NCI-H2081 treated with DMSO at 0.1 percent for 48 hours (cell line): Measurements from ENCODE around the gene AFAP1L2.

ENCODE experiments used
- DNase-seq: peaks from one replicate; lab custom pipeline; 2025; lab: John Stamatoyannopoulos, UW

Gene AFAP1L2

GRCh38 chr10:114266521-114266920 lies 137.8 kb downstream of the AFAP1L2 start:
- DNase-seq = peak; percentile 58

- DNase-seq = no peak
Observed at GRCh38 chr10:114265392-114266053, 138.8 kb downstream of the AFAP1L2 start.

DNA sequence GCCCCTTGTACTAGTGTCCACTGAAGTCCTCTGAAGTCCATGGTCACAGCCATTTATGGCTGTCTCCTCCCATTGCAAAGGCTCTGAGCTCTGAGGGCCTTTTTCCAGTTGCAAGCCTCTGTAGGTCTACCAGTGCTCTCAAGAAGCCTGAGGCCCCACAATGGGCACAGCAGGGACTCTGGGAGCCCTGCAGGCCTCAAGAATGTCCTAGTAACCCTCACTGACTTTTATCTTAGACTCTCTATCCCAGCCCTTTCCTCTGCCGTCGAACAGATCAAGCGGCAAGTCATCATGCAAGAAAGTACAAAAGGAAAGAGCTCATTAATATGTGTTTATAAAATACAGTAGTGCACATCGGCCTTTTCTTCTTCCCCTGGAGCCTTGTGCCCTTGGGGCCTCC lies 141.8 kb downstream of the AFAP1L2 start:
- DNase-seq = no peak

DNA sequence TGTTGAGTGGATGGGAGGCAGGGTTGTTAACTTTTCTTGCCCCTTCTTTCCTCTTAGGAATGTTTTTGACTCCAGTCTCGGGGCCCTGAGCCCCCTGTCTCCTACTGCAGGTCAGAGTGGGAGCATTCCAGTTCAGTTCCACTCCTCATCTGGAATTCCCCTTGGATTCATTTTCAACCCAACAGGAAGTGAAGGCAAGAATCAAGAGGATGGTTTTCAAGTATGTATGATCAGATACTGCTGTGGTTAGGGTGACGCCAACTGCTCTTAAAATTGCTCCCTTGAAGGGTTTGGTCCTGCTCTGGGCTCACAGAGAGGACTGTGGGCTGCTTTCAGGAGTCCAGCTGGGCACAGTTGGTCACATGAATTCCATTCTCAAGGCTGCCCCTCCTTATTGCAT lies 143.2 kb downstream of the AFAP1L2 start:
- no peak for DNase-seq

GRCh38 chr10:114260366-114260765 lies 143.9 kb downstream of the AFAP1L2 start:
- no peak for DNase-seq

DNA sequence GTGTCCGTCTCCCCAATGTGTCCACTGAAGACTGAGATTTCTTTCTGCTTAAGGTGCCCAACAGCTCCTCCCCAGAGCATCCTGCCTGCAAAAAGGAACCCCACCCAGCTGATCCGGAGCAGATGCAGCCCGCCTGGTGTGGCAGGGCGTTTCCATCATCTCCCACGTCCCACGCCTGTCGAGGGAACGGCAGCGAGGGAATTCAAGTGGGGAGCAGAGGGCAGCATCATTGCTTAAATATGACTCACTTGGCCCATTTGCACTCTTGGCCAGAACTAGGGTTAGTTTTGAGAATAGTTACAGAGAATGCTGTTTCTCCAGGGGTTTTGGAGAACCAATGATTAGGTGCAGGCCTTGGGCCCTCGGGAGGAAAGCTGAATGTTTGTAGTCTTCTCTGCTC lies 144.5 kb downstream of the AFAP1L2 start:
- no peak for DNase-seq

GRCh38 chr10:114258274-114258840 lies 145.9 kb downstream of the AFAP1L2 start:
- DNase-seq = no peak

- no peak for DNase-seq
Observed at GRCh38 chr10:114257498-114257897, 146.8 kb downstream of the AFAP1L2 start.

DNA sequence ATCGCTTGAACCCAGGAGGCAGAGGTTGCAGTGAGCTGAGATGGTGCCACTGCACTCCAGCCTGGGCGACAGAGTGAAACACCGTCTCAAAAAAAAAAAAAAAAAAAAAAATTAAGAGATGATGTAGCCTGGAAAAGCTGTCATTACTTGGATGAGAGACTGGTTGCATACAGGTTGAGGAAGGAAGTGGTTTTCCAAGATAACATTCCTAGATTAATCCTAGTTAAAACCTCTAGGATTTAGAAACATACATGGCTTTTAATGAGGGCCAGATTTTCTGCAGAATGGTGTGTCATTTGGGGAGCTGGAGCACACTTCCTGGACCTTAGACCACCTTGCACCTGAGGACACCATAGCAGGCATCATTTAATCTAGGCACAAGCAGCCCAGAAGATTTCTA lies 147.5 kb downstream of the AFAP1L2 start:
- DNase-seq = no peak

GRCh38 chr10:114256008-114256765 lies 148.1 kb downstream of the AFAP1L2 start:
- no peak for DNase-seq

DNA sequence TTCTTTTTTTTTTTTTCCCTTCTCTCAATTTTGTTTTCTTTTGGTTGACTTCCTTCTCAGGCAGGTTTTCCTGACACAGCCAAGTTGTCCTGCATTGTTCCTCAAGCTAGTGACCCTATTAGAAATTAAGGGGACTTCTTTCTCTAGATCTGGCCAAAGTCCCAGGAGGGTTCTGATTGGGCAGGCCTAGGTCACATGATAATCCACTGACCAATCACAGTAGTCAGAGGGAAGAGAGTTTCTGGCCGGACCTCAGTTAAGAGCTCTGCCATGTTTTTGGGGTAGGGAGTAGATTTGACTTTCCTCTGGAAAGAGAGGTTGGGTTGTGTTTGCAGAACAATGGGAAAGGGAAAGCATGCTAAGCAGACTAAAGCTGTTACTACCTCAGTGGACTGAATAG lies 149.1 kb downstream of the AFAP1L2 start:
- no peak for DNase-seq

- DNase-seq = no peak
Observed at GRCh38 chr10:114252883-114253282, 151.4 kb downstream of the AFAP1L2 start.

- no peak for DNase-seq
Observed at GRCh38 chr10:114252092-114252491, 152.2 kb downstream of the AFAP1L2 start.

DNA sequence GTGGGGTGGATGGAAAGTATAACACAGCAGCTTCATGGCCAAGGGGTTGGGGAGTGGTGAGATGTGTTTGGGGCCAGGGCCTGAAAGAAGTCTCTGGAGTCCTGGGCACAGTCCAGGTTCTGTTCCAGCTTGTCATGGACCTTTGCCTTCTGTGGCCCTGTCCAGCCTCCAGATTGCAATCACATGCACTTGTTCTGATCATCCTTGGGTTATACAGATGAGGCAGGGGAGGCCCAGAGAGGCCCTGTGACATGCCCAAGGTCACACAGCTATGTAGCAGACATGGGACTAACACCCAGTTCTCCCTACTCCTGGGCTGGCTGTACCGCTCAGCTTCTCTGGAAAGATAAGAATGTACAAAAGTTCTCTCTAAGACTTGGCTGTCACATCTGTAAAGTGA lies 153.6 kb downstream of the AFAP1L2 start:
- DNase-seq = no peak

GRCh38 chr10:114250236-114250635 lies 154.1 kb downstream of the AFAP1L2 start:
- no peak for DNase-seq

DNA sequence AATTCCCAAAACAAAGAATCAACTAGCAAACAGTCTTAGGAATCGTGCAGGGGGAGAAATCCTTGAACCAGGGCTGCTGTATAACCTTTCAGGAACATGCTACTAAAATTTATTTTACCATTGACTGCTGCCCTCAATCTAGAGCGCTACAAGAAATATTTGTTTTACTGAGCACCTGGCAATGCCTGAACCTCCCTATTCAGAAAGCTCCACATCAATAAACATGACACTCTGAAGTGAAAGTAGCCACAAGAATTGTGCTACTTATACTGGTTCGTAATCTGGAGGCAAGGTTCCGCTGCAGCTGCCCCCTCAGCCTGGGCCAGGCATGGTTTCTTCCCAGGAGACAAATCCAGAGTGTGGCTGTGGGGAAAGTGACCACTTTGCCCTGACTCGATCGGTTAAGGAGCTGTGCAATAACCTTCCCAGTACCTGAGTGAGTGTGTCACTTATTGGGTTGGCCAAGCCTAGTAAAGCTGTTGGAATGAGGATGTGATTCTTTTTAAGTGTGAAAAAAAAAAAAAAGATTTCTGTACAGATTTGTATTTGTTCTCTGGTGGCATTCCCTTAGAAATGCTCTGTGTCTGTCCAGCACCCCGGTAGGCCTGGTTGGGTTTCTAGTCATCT lies 157.5 kb downstream of the AFAP1L2 start:
- DNase-seq = no peak

DNA sequence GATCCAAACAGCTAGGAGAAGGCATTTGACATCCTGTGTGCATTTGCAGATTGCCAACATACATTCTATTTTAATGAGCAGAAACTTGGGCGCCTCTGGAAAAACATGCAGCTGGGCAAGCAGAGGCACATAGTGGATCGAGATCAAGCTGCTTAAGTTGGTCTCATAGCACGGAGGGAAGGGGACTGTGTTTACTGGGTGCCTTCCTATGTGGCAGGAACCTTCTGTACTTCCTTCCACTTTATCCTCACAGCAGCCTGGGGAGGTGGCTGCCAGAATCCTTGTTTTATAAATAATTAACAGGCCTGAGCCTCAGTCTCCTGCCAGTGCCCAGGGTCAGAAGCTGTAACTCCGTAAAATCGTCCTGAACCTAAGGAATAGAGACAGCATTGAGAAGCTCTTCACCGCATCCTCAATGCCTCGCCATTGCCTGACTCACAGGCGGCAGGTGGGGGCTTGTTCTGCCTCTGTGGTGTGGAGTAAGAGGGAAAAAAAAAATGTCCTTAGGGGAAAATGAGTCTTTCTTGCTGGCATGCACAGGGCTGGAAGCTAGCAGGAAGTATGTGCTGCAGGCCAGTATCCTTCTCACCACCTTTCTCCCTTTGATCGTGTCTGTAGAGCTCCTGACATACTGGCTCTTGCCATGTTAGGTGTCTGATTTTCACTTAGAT lies 159.0 kb downstream of the AFAP1L2 start:
- no peak for DNase-seq
